NOMO-1 (cell line): ENCODE results near the gene TMEM213.

Source experiments
- DNase-seq, 2 experiments: peaks; one replicate each; lab custom pipeline; 2025; ENCODE audit not compliant: unreplicated experiment in 2 of 2; lab: John Stamatoyannopoulos, UW

Gene TMEM213

GRCh38 chr7:138837627-138838026, 39.8 kb downstream of the TMEM213 start:
- DNase-seq = no peak

- DNase-seq = no peak
These were observed 40.4 kb downstream of the TMEM213 start for GRCh38 chr7:138838166-138838565.

- no peak for DNase-seq
These were observed 44.3 kb downstream of the TMEM213 start for GRCh38 chr7:138842111-138842510.

GRCh38 chr7:138843632-138844580, 46.1 kb downstream of the TMEM213 start:
- no peak for DNase-seq

GRCh38 chr7:138845711-138846110, 47.9 kb downstream of the TMEM213 start:
- DNase-seq = no peak

- DNase-seq = no peak
These were observed 50.5 kb downstream of the TMEM213 start for GRCh38 chr7:138848056-138848980.

GRCh38 chr7:138849701-138850100, 51.9 kb downstream of the TMEM213 start:
- no peak for DNase-seq

- no peak for DNase-seq
These were observed 54.7 kb downstream of the TMEM213 start for GRCh38 chr7:138852469-138852868.

GRCh38 chr7:138853448-138853847, 55.7 kb downstream of the TMEM213 start:
- no peak for DNase-seq

GRCh38 chr7:138854115-138854645, 56.4 kb downstream of the TMEM213 start:
- no peak for DNase-seq

GRCh38 chr7:138857728-138858127, 59.9 kb downstream of the TMEM213 start:
- DNase-seq = no peak

- no peak for DNase-seq
These were observed 63.3 kb downstream of the TMEM213 start for GRCh38 chr7:138861051-138861450.

GRCh38 chr7:138863931-138864330, 66.1 kb downstream of the TMEM213 start:
- DNase-seq = no peak

GRCh38 chr7:138864667-138865066, 66.9 kb downstream of the TMEM213 start:
- DNase-seq = peak; percentile 26 to 56

- peak; percentile 34 to 42 for DNase-seq
These were observed 68.0 kb downstream of the TMEM213 start for GRCh38 chr7:138865843-138866242.

GRCh38 chr7:138866353-138866752, 68.6 kb downstream of the TMEM213 start:
- DNase-seq = no peak

GRCh38 chr7:138867744-138868143, 70.0 kb downstream of the TMEM213 start:
- no peak for DNase-seq

GRCh38 chr7:138868711-138869110, 70.9 kb downstream of the TMEM213 start:
- no peak for DNase-seq

- DNase-seq = no peak
These were observed 71.6 kb downstream of the TMEM213 start for GRCh38 chr7:138869353-138869752.

GRCh38 chr7:138871065-138871813, 73.4 kb downstream of the TMEM213 start:
- no peak for DNase-seq

GRCh38 chr7:138871814-138872090, 74.0 kb downstream of the TMEM213 start:
- DNase-seq = no peak
